HG02623 (cell line): ENCODE data around the gene PHYHIPL.
"Not testable (repeated sequence)": the region's sequence is repeated elsewhere in the genome, so short reads cannot be mapped to it uniquely, and the experiment has no call there.

Source experiments
- ATAC-seq: cut with Tn5 transposase; IDR thresholded peaks from one replicate; pipeline ENCODE4 v1.9.1; 2021; ENCODE audit warnings: moderate library complexity; ENCODE audit not compliant: unreplicated experiment

PHYHIPL gene

GRCh38 chr10:59190332-59190731 is 13.9 kb downstream of the PHYHIPL start:
- ATAC-seq, result no peak

- no peak for ATAC-seq
These were observed 29.8 kb downstream of the PHYHIPL start for GRCh38 chr10:59206204-59206720.

GRCh38 chr10:59212301-59212798 is 35.9 kb downstream of the PHYHIPL start:
- ATAC-seq, result no peak

- ATAC-seq, result no peak
These were observed 37.7 kb downstream of the PHYHIPL start for GRCh38 chr10:59214160-59214559.

- ATAC-seq, result no peak
These were observed 39.9 kb downstream of the PHYHIPL start for GRCh38 chr10:59216178-59216869.

GRCh38 chr10:59222788-59223187 is 46.3 kb downstream of the PHYHIPL start:
- no peak for ATAC-seq

GRCh38 chr10:59223597-59223996 is 47.2 kb downstream of the PHYHIPL start:
- ATAC-seq, result not testable (repeated sequence)

GRCh38 chr10:59225211-59225610 is 48.8 kb downstream of the PHYHIPL start:
- ATAC-seq, result no peak

GRCh38 chr10:59227136-59227673 is 50.8 kb downstream of the PHYHIPL start:
- no peak for ATAC-seq

- ATAC-seq, result no peak
These were observed 53.0 kb downstream of the PHYHIPL start for GRCh38 chr10:59229441-59229840.

- ATAC-seq, result no peak
These were observed 57.8 kb downstream of the PHYHIPL start for GRCh38 chr10:59234194-59234593.

- no peak for ATAC-seq
These were observed 58.5 kb downstream of the PHYHIPL start for GRCh38 chr10:59234816-59235429.

GRCh38 chr10:59236064-59236697 is 59.7 kb downstream of the PHYHIPL start:
- ATAC-seq, result no peak

GRCh38 chr10:59237775-59238174 is 61.3 kb downstream of the PHYHIPL start:
- ATAC-seq, result no peak

- not testable (repeated sequence) for ATAC-seq
These were observed 62.7 kb downstream of the PHYHIPL start for GRCh38 chr10:59239108-59239507.

- ATAC-seq, result no peak
These were observed 64.2 kb downstream of the PHYHIPL start for GRCh38 chr10:59240582-59241183.

GRCh38 chr10:59242057-59242456 is 65.6 kb downstream of the PHYHIPL start:
- ATAC-seq, result no peak

- no peak for ATAC-seq
These were observed 66.5 kb downstream of the PHYHIPL start for GRCh38 chr10:59242991-59243390.

- no peak for ATAC-seq
These were observed 67.3 kb downstream of the PHYHIPL start for GRCh38 chr10:59243611-59244195.

GRCh38 chr10:59244871-59245270 is 68.4 kb downstream of the PHYHIPL start:
- ATAC-seq, result no peak

GRCh38 chr10:59245686-59246085 is 69.2 kb downstream of the PHYHIPL start:
- ATAC-seq, result no peak
